ENCODE results near the gene MTCH2.

DNA sequence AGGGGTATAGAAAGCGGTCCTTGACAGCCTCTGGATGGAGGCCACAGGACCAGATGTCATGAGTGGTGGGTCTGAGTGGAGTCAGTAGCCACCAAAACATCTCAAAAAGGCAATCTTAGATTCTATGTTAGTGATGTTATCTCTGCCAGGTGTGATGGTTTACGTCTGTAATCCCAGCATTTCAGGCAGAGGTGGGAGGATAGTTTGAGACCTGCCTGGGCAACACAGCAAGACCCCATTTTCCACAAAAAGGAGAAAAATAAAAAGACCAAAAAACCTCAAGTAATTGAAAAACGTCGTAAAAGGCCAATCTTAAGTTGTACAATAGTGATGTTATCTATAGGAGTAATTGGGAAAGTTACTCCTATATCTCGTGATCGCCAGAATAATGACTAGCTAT is 3.7 kb upstream of the MTCH2 start:
- TF ChIP-seq POLR2AphosphoS5 (IDR thresholded peaks at IDR 0.05) (no peak), CTCF (IDR thresholded peaks at IDR 0.05) (no peak), POLR2A (IDR thresholded peaks at IDR 0.05; ENCODE audit: low read depth) (no peak)

Measured in esophagus muscularis mucosa (tissue), 3 donors.